HCT116 (cell line): ENCODE data around the gene GUK1. TPM values are rescaled to one million over a fixed set of nuclear protein-coding genes. Genes with fewer than 3 reads are reported as not detected.
A peak's percentile ranks its signal among the peaks of the same experiment; 100 is the strongest.
"Not testable (repeated sequence)": the region's sequence is repeated elsewhere in the genome, so short reads cannot be mapped to it uniquely, and the experiment has no call there.

Source experiments
- ATAC-seq: fragments of 200-7000 bp; cut with Tn5 transposase; 2 replicates; pipeline ENCODE4 v1.9.1; 2020; ENCODE audit warnings: mild to moderate bottlenecking, moderate library complexity
- BruUV-seq: library from RNA; stranded (reverse); fragments of 400-500 nt; replicated peaks from 2 replicates; lab custom pipeline; 2021; lab: Mats Ljungman, UMichigan
- CTCF ChIA-PET: fragments of 300-600 bp; sonication (Branson Sonifier 250); formaldehyde crosslinking; loops from one replicate; lab custom pipeline; 2021; ENCODE audit warnings: antibody characterized with exemption; lab: Charles Lee
- POLR2A ChIA-PET: fragments of 300-600, 350-600 bp; sonication (Branson Sonifier 250); formaldehyde crosslinking; loops from one replicate; lab custom pipeline; 2021; ENCODE audit warnings: antibody characterized with exemption; lab: Charles Lee
- RAD21 ChIA-PET, 2 experiments: fragments of 300-600 bp; sonication (Branson Sonifier 250); formaldehyde crosslinking; loops; one replicate each; lab custom pipeline; 2023; ENCODE audit warnings: low total read pairs in 2 of 2; ENCODE audit not compliant: uncharacterized antibody in 2 of 2, unreplicated experiment in 2 of 2, low non-redundant PET in 1 of 2; lab: Charles Lee
- DNase-seq: peaks from one replicate; pipeline ENCODE4 v3.0.0-alpha.2; 2010; ENCODE audit warnings: low read depth, low spot score
- H2AFZ ChIP-seq: fragments of 200-600 bp; shearing (Covaris generic), sonication (generic); 2 replicates; pipeline ENCODE4 v1.6.1; 2017; ENCODE audit warnings: low read depth, mixed run types, mixed read lengths, antibody characterized with exemption, low read length; ENCODE audit not compliant: poor library complexity, severe bottlenecking
- H3K27ac ChIP-seq: 2 replicates; pipeline ENCODE4 v1.5.1; 2012; ENCODE audit warnings: low read depth, low read length
- H3K27me3 ChIP-seq: fragments of 200-600 bp; sonication (generic); 2 replicates; pipeline ENCODE4 v1.6.1; 2016; ENCODE audit warnings: mixed run types, low read length, mixed read lengths; ENCODE audit not compliant: insufficient read depth
- H3K36me3 ChIP-seq, 2 experiments: fragments of 200-500 bp in 1 of 2; fragments of 200-600 bp in 1 of 2; sonication (Bioruptor generic) in 1 of 2; sonication (generic) in 1 of 2; 2 replicates each; pipeline versions ENCODE4 v1.5.1 to v1.6.1; 2014 to 2016; ENCODE audit warnings: low read length in 2 of 2, inconsistent platforms in 1 of 2, mixed read lengths in 1 of 2, mixed run types in 1 of 2; ENCODE audit not compliant: insufficient read depth in 2 of 2, control insufficient read depth in 1 of 2
- H3K4me1 ChIP-seq, 2 experiments: fragments of 200-600 bp in 1 of 2; sonication (generic) in 1 of 2; 2 replicates each; pipeline versions ENCODE4 v1.5.1 to v1.6.1; 2012 to 2017; ENCODE audit warnings: low read length in 2 of 2, inconsistent platforms in 1 of 2, mild to moderate bottlenecking in 1 of 2, mixed read lengths in 1 of 2, mixed run types in 1 of 2, moderate library complexity in 1 of 2; ENCODE audit not compliant: insufficient read depth in 2 of 2, control insufficient read depth in 1 of 2
- H3K4me2 ChIP-seq: fragments of 200-600 bp; sonication (generic); 2 replicates; pipeline ENCODE4 v1.6.1; 2017; ENCODE audit warnings: mixed run types, low read length, mixed read lengths
- H3K4me3 ChIP-seq, 2 experiments: fragments of 200-600 bp in 1 of 2; sonication (generic) in 1 of 2; replicated peaks in 1 of 2; 2 replicates each; pipeline ENCODE4 v1.5.1; 2011 to 2016; ENCODE audit warnings: low read length in 2 of 2, control low read depth in 1 of 2, low read depth in 1 of 2, mild to moderate bottlenecking in 1 of 2, mixed read lengths in 1 of 2, mixed run types in 1 of 2
- H3K79me2 ChIP-seq: fragments of 200-600 bp; sonication (generic); 2 replicates; pipeline ENCODE4 v1.6.1; 2017; ENCODE audit warnings: mild to moderate bottlenecking, mixed run types, low read length, moderate library complexity, mixed read lengths; ENCODE audit not compliant: insufficient read depth
- H3K9ac ChIP-seq: fragments of 200-600 bp; sonication (generic); 2 replicates; pipeline ENCODE4 v1.6.1; 2016; ENCODE audit warnings: low read length, mixed read lengths
- H3K9me2 ChIP-seq: fragments of 200-600 bp; sonication (generic), shearing (Covaris generic); 2 replicates; pipeline ENCODE4 v1.6.1; 2017; ENCODE audit warnings: mixed run types, mild to moderate bottlenecking, moderate library complexity; ENCODE audit not compliant: insufficient read depth
- H3K9me3 ChIP-seq, 2 experiments: fragments of 200-500 bp in 1 of 2; fragments of 200-600 bp in 1 of 2; sonication (Bioruptor generic) in 1 of 2; sonication (generic) in 1 of 2; 2 replicates each; pipeline ENCODE4 v1.6.1; 2014 to 2017; ENCODE audit warnings: low read length in 2 of 2, mixed read lengths in 2 of 2, inconsistent platforms in 1 of 2, low read depth in 1 of 2, mild to moderate bottlenecking in 1 of 2, mixed run types in 1 of 2, moderate library complexity in 1 of 2; ENCODE audit not compliant: control insufficient read depth in 1 of 2, insufficient read depth in 1 of 2
- H4K20me1 ChIP-seq: fragments of 200-600 bp; sonication (generic), shearing (Covaris generic); 2 replicates; pipeline ENCODE4 v1.6.1; 2017; ENCODE audit warnings: mixed run types, mild to moderate bottlenecking, moderate library complexity; ENCODE audit not compliant: insufficient read depth
- POLR2A ChIP-seq: IDR thresholded peaks from 2 replicates; pipeline ENCODE4 v1.7.0; 2011; ENCODE audit warnings: borderline replicate concordance; ENCODE audit not compliant: insufficient read depth, insufficient read length; ENCODE audit errors: extremely low read depth
- POLR2AphosphoS5 ChIP-seq: IDR thresholded peaks from 2 replicates; pipeline ENCODE4 v1.6.1; 2011; ENCODE audit warnings: mild to moderate bottlenecking, low read depth, low read length, moderate library complexity
- SP1 ChIP-seq: IDR thresholded peaks from 2 replicates; pipeline ENCODE4 v1.6.1; 2012; ENCODE audit warnings: low read depth
- TCF7L2 ChIP-seq: IDR thresholded peaks from 2 replicates; pipeline ENCODE4 v1.7.0; 2011; ENCODE audit warnings: borderline replicate concordance, inconsistent platforms; ENCODE audit not compliant: insufficient read depth, insufficient read length; ENCODE audit errors: extremely low read depth
- intact Hi-C: fragments of 100-400 bp; cut with micrococcal nuclease; formaldehyde crosslinking; loops from 2 replicates; pipeline ENCODE4 v1.10.0; 2022
- total RNA-seq: library from RNA; stranded (reverse); gene quantifications from one replicate; pipeline ENCODE4 v1.2.1, GENCODE V29; 2021; ENCODE audit not compliant: unreplicated experiment
- TF ChIP-seq, protein P1 (sequence below): IDR thresholded peaks from 2 replicates; pipeline ENCODE4 v1.6.1; 2012

GUK1 gene
- total RNA-seq, 1 experiment from 2014 or later, result 145 TPM

DNA sequence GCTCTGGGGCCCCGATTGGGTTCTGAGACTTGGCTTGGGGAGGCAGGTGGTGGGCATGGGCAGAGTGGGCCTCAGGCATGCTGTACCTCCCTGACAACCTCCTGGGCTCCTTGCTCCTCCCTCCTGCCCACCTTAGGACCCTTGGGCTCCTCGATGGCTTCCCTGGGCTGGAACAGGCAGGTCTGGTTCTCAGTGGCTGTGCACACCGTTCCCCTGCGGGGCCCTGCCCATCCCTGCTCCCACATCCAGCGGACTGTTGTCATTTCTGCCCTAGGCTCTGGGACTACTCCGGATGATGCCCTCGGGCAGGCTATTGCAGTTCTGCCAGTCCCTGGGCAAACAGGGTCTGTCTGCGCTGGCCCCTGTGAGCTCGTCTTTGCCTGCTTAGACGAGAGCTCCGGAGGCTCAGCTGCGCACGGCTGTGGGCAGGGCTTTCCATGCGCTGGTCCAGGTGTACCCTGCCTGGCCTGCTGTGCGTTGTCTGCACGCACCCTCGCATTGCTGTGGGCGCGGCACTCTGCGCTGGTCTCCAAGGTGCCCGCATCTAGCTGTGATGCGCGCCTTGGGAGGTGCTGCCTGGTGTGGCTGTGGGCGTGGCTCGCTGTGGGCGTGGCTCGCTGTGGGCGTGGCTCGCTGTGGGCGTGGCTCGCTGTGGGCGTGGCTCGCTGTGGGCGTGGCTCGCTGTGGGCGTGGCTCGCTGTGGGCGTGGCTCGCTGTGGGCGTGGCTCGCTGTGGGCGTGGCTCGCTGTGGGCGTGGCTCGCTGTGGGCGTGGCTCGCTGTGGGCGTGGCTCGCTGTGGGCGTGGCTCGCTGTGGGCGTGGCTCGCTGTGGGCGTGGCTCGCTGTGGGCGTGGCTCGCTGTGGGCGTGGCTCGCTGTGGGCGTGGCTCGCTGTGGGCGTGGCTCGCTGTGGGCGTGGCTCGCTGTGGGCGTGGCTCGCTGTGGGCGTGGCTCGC, 33.7 kb downstream of the GUK1 start:
- ChIA-PET CTCF (interaction anchor here (0.6 to 1.7 kb wide), 4 partner anchors 8 to 43 kb away, joined by 3 to 10 read pairs (median 3); no protein-coding TSS in a partner anchor), RAD21 (interaction anchor here (0.6 to 1.5 kb wide), 2 partner anchors 8 to 9 kb away, joined by 4 to 6 read pairs; partner anchors contain the start of gene IBA57 (in 2 of the 2)), POLR2A (interaction anchor here (0.6 to 1.7 kb wide), 4 partner anchors 7 to 175 kb away, joined by 3 to 12 read pairs (median 3); partner anchors contain the start of gene IBA57)
- H3K4me3 ChIP-seq, result peak overlapping the region; percentile 15 to 28; a peak in 3 of 4 replicates
- H3K4me1 ChIP-seq, result peaks cover 5 to 16% of the 10 kb centered on the region in 2 experiments
- peak overlapping the region; percentile 32; the same call in 1 of the 2 replicates for H3K27ac ChIP-seq
- ATAC-seq (peak; percentile 89), DNase-seq (peak; percentile 21)
- intact Hi-C loops, H3K36me3 ChIP-seq, BruUV-seq, H3K79me2 ChIP-seq, H3K9me2 ChIP-seq, H2AFZ ChIP-seq, H3K9me3 ChIP-seq, H3K27me3 ChIP-seq, H4K20me1 ChIP-seq: not testable (repeated sequence)
- peak overlapping the region; percentile 74 for H3K4me2 ChIP-seq
- peak; percentile 92 for TF ChIP-seq SP1
- H3K9ac ChIP-seq, result peak overlapping the region; percentile 40; the same call in 1 of the 2 replicates

- Histone ChIP-seq H3K27me3 (no peaks in the 10 kb centered on the region), H3K4me1 (peaks cover 5 to 16% of the 10 kb centered on the region in 2 experiments), H3K27ac (peak overlapping the region; percentile 22; the same call in 1 of the 2 replicates), H3K9me3 (no peaks in the 10 kb centered on the region), H3K4me2 (peak overlapping the region; percentile 73), H3K9me2 (no peaks in the 10 kb centered on the region), H3K36me3 (no peaks in the 10 kb centered on the region), H3K9ac (peak overlapping the region; percentile 38; the same call in 1 of the 2 replicates), H3K4me3 (peak overlapping the region; percentile 36 to 53), H2AFZ (no peak overlapping the region), H4K20me1 (no peaks in the 10 kb centered on the region), H3K79me2 (no peaks in the 10 kb centered on the region)
- CTCF ChIA-PET, result interaction anchor here (0.8 to 1.7 kb wide), 3 partner anchors 9 to 39 kb away, joined by 3 to 10 read pairs (median 3); no protein-coding TSS in a partner anchor
- DNase-seq (peak; percentile 35), ATAC-seq (peak; percentile 85)
- TF ChIP-seq, protein P1, sequence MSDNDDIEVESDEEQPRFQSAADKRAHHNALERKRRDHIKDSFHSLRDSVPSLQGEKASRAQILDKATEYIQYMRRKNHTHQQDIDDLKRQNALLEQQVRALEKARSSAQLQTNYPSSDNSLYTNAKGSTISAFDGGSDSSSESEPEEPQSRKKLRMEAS, result peak; percentile 33; the same call in 1 of the 2 replicates
- TF ChIP-seq SP1 (peak; percentile 72), TCF7L2 (no peak), POLR2AphosphoS5 (0 out of 2 replicates have a peak, but pooled peaks have one; percentile 25), POLR2A (peak; percentile 36)
- POLR2A ChIA-PET, result interaction anchor here (1.0 to 1.7 kb wide), 3 partner anchors 8 to 29 kb away, joined by 3 to 12 read pairs (median 3); partner anchors contain the start of gene IBA57
- BruUV-seq, result no TSS peak
- intact Hi-C loops, result no loop called here
- RAD21 ChIA-PET, result interaction anchor here (0.6 to 1.5 kb wide), 2 partner anchors 9 to 10 kb away, joined by 4 to 6 read pairs; partner anchors contain the start of gene IBA57 (in 2 of the 2)
Measured at GRCh38 chr1:228174482-228175315, 34.6 kb downstream of the GUK1 start.
